ENCODE data around the gene PBXIP1. TPM values are rescaled to one million over a fixed set of nuclear protein-coding genes. Genes with fewer than 3 reads are reported as not detected.
A peak's percentile ranks its signal among the peaks of the same experiment; 100 is the strongest.

PBXIP1 gene
- total RNA-seq, 1 experiment from 2014 or later: 24.0 TPM

- no peaks in the 10 kb centered on the region for H3K27me3 ChIP-seq (replicated peaks; ENCODE audit: control insufficient read depth, insufficient read depth, low read length)
- Mint-ChIP-seq H3K4me3 (ENCODE audit: unreplicated experiment) (peak overlapping the region; percentile 87), H3K36me3 (ENCODE audit: insufficient read depth, unreplicated experiment) (peaks cover 23% of the 10 kb centered on the region), H3K27me3 (ENCODE audit: insufficient read depth, unreplicated experiment) (no peaks in the 10 kb centered on the region), H3K9me3 (ENCODE audit: unreplicated experiment) (no peaks in the 10 kb centered on the region), H3K27ac (ENCODE audit: unreplicated experiment) (peak overlapping the region; percentile 99), H3K4me1 (ENCODE audit: low read depth, unreplicated experiment) (peaks cover 17% of the 10 kb centered on the region)
- ChIA-PET POLR2A (interaction anchor here (0.8 to 1.7 kb wide), 8 partner anchors 20 to 376 kb away, joined by 3 to 21 read pairs (median 4); partner anchors contain the start of genes ADAM15, PBXIP1 and PYGO2), CTCF (interaction anchor here (0.6 to 2.1 kb wide), 12 partner anchors 15 to 376 kb away, joined by 3 to 12 read pairs (median 4); partner anchors contain the start of genes ADAM15, LENEP, PBXIP1 and SHC1)
- peaks cover 6% of the 10 kb centered on the region for H3K4me1 ChIP-seq
- BruUV-seq (replicated peaks): TSS peak; percentile 74
- H3K4me3 ChIP-seq (ENCODE audit: low read depth, low read length): peak overlapping the region; percentile 72
- no peak for TF ChIP-seq CTCF (IDR thresholded peaks at IDR 0.05; ENCODE audit: insufficient read depth in 1 of 2, low read depth in 1 of 2, low read length in 1 of 2, severe bottlenecking in 1 of 2, unreplicated experiment in 1 of 2)
- no peaks in the 10 kb centered on the region for H3K9me3 ChIP-seq
- intact Hi-C loops (cut with micrococcal nuclease; ENCODE audit: unreplicated experiment): loop anchor here (1.0 to 2.0 kb wide), 2 partner anchors 38 to 57 kb away; partner anchors contain the start of gene CKS1B
- DNase-seq: no peak
- H3K36me3 ChIP-seq (ENCODE audit: control insufficient read depth, insufficient read depth, low read length): no peaks in the 10 kb centered on the region
Measured at GRCh38 chr1:154935749-154936554, 19.9 kb downstream of the PBXIP1 start.

DNA sequence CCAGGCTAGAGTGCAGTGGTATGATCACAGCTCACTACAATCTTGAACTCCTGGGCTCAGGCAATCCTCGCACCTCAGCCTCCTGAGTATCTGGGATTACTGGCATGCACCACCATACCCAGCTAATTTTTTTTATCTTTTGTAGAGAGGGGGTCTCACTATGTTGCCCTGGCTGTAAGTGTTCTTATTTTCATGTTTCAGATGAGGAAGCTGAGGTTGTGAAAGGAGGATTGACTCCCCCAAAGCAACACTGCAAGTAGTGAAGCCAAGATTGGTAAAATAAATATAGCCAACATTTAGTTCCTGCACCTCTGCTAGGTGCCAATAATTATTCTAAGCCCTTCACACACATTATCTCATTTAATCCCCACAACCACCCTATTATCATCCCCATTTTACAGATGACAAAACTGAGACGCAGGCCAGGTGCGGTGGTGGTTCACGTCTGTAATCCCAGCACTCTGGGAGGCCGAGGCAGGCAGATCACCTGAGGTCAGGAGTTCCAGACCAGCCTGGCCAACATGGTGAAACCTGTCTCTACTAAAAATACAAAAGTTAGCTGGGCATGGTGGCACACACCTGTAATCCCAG, 21.4 kb downstream of the PBXIP1 start:
- Mint-ChIP-seq H3K36me3 (ENCODE audit: insufficient read depth, unreplicated experiment) (peaks cover 23% of the 10 kb centered on the region), H3K9me3 (ENCODE audit: unreplicated experiment) (no peaks in the 10 kb centered on the region), H3K27ac (ENCODE audit: unreplicated experiment) (no peak overlapping the region), H3K4me3 (ENCODE audit: unreplicated experiment) (no peak overlapping the region), H3K4me1 (ENCODE audit: low read depth, unreplicated experiment) (peaks cover 17% of the 10 kb centered on the region), H3K27me3 (ENCODE audit: insufficient read depth, unreplicated experiment) (no peaks in the 10 kb centered on the region)
- H3K4me1 ChIP-seq: peaks cover 6% of the 10 kb centered on the region
- intact Hi-C loops (cut with micrococcal nuclease; ENCODE audit: unreplicated experiment): no loop called here
- H3K4me3 ChIP-seq (ENCODE audit: low read depth, low read length): no peak overlapping the region
- POLR2A ChIA-PET: no interaction called here
- no peaks in the 10 kb centered on the region for H3K9me3 ChIP-seq
- H3K27me3 ChIP-seq (replicated peaks; ENCODE audit: control insufficient read depth, insufficient read depth, low read length): no peaks in the 10 kb centered on the region
- DNase-seq: no peak
- CTCF ChIA-PET: interaction anchor here (0.6 kb wide), 1 partner anchor 22 kb away, joined by 4 read pairs; no protein-coding TSS in a partner anchor
- no peak for TF ChIP-seq CTCF (IDR thresholded peaks at IDR 0.05; ENCODE audit: insufficient read depth in 1 of 2, low read depth in 1 of 2, low read length in 1 of 2, severe bottlenecking in 1 of 2, unreplicated experiment in 1 of 2)
- no peaks in the 10 kb centered on the region; the same call in 1 of the 2 replicates for H3K36me3 ChIP-seq (ENCODE audit: control insufficient read depth, insufficient read depth, low read length)
- BruUV-seq (replicated peaks): no TSS peak

DNA sequence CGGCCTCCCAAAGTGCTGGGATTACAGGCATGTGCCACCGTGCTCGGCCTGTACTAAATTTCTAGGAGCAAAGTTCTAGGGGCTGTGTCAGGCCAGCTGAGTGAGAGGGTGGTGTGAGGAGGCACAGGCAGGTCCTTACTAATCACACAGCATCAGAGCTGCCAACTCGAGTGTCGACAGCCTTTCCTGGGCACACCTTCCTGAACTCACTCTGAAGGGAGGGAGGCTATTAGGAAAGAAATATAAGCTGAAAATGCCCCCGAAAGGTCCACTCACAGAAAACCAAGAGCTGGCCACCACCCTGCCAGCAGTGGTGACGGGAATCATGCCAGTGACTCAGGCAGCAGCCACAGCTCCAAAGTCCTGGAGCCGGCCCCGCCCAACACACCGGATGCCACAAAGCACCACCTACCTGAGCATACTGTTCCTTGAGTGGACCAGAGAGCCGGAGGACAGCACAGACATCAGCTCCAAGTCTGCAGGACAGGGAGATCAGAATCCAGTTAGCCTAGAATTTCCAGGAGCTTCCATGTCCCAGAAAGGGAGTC, 23.9 kb downstream of the PBXIP1 start:
- H3K27me3 ChIP-seq (replicated peaks; ENCODE audit: control insufficient read depth, insufficient read depth, low read length): no peaks in the 10 kb centered on the region
- intact Hi-C loops (cut with micrococcal nuclease; ENCODE audit: unreplicated experiment): no loop called here
- no peak overlapping the region for H3K4me3 ChIP-seq (ENCODE audit: low read depth, low read length)
- Mint-ChIP-seq H3K4me3 (ENCODE audit: unreplicated experiment) (no peak overlapping the region), H3K27ac (ENCODE audit: unreplicated experiment) (no peak overlapping the region), H3K27me3 (ENCODE audit: insufficient read depth, unreplicated experiment) (no peaks in the 10 kb centered on the region), H3K36me3 (ENCODE audit: insufficient read depth, unreplicated experiment) (peaks cover 9% of the 10 kb centered on the region), H3K9me3 (ENCODE audit: unreplicated experiment) (no peaks in the 10 kb centered on the region), H3K4me1 (ENCODE audit: low read depth, unreplicated experiment) (no peaks in the 10 kb centered on the region)
- CTCF ChIA-PET: interaction anchor here (0.6 to 0.7 kb wide), 2 partner anchors 10 to 16 kb away, joined by 3 to 5 read pairs; no protein-coding TSS in a partner anchor
- DNase-seq: peak; percentile 39 to 79
- H3K4me1 ChIP-seq: peaks cover 6% of the 10 kb centered on the region
- no peaks in the 10 kb centered on the region; the same call in 1 of the 2 replicates for H3K36me3 ChIP-seq (ENCODE audit: control insufficient read depth, insufficient read depth, low read length)
- TF ChIP-seq CTCF (IDR thresholded peaks at IDR 0.05; ENCODE audit: insufficient read depth in 1 of 2, low read depth in 1 of 2, low read length in 1 of 2, severe bottlenecking in 1 of 2, unreplicated experiment in 1 of 2): no peak
- POLR2A ChIA-PET: no interaction called here
- no peaks in the 10 kb centered on the region for H3K9me3 ChIP-seq
- BruUV-seq (replicated peaks): no TSS peak
